Stimulated activated CD4-positive, alpha-beta T cell treated with anti-CD3 and anti-CD28 coated beads, Interleukin-1b, Interleukin-23, amount 100 ng/mL, for 24 hours (primary cell): ENCODE measurements around the gene EME1.
"Not testable (repeated sequence)": the region's sequence is repeated elsewhere in the genome, so short reads cannot be mapped to it uniquely, and the experiment has no call there.

Source experiments
- DNase-seq, 4 experiments: peaks; one replicate each; pipeline ENCODE4 v3.0.0-alpha.2; 2020; ENCODE audit warnings: low read depth in 4 of 4, low spot score in 1 of 4

The EME1 gene

GRCh38 chr17:50423553-50424159 lies 50.6 kb downstream of the EME1 start:
- no peak for DNase-seq

GRCh38 chr17:50424246-50424995 lies 51.4 kb downstream of the EME1 start:
- DNase-seq = no peak

GRCh38 chr17:50424996-50425681 lies 52.1 kb downstream of the EME1 start:
- DNase-seq = no peak

DNA sequence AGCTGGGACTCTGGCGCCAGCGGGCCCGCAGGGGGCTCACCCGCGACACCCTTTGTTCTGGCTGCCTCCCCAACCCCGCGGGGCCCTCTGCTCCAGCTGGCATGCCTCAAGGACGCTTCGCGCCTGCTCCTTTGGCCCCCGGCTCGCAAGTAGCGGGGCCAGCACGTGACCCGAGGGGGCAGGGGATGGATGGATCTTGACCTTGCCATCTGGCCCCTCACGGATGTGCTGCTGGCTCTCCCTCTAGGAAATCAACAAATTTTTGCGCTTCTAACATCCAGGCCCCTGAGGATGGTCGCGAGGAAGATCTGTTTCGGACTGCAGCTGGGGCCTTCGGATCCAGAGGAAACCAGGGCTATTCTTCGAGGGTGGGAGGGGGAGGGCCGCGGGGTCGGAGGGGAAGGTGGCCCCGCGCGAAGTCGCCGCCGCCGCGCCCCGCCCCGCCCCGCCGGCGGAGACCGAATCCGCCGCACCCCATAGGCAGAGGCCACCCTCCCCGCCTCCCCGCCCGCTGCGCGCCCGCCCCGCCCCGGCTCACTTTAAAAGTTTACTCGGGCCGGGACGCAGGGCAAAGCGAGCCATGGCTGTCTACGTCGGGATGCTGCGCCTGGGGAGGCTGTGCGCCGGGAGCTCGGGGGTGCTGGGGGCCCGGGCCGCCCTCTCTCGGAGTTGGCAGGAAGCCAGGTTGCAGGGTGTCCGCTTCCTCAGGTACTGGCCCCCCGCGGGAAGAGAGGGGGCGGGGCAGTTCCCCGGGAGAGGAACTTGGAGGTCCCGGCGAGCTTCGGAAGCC lies 52.8 kb downstream of the EME1 start, which contains the start of gene ACSF2:
Gene ACSF2, plus strand, starts transcription at position 537 of the 790 bp plus-strand sequence. Its CDS starts 44 bp downstream, at position 581.
- DNase-seq = peak in 3 of 4 experiments; percentile 58 to 68 (median 66)

DNA sequence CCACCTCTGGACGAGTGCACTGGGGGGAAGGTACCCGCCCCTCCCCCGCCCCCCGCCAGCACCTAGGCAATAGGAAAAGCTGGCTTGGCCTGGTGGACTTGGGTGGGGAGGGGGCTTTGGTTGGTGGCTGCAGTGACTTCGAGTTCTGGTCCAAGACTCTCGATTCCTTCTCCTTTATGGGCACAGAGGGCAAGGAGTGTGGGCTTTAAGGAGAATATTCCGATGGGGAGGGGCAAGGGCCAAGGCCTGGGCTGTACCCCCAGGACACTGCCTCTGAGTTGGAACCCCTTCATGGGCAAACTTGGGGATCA lies 53.4 kb downstream of the EME1 start:
- DNase-seq = peak in 1 of 4 experiments; percentile 3

- DNase-seq = no peak
These were observed 54.1 kb downstream of the EME1 start for GRCh38 chr17:50426814-50427787.

- DNase-seq = not testable (repeated sequence)
These were observed 55.1 kb downstream of the EME1 start for GRCh38 chr17:50428126-50428525.

DNA sequence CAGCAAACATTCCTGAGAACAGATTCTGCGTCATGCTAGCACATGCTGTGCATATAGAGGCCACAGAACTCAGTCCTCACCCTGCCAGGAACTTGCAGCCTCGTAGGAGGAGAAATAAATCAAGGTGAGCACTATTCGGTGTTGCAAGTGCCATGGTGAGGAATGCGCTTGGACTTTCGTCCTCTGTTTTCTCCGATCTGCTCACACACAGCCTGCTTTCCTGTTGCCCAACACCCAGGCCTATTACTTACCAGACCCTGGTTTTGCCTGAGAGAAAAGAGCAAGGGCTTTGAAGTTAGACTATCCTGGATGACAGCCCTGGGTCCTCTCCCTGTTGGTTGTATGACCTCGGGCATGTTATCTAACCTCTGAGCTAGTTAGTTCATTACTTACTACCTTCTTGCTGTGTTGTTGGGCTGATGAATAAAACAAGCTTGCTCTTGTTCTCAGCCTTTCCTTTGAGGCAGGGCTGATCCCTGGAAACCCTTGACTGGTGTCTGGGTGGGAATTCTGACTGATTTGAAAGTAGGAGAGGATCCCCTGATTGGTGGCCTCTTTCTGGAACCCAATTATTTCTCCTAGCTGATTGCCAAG lies 55.9 kb downstream of the EME1 start:
- no peak for DNase-seq

DNA sequence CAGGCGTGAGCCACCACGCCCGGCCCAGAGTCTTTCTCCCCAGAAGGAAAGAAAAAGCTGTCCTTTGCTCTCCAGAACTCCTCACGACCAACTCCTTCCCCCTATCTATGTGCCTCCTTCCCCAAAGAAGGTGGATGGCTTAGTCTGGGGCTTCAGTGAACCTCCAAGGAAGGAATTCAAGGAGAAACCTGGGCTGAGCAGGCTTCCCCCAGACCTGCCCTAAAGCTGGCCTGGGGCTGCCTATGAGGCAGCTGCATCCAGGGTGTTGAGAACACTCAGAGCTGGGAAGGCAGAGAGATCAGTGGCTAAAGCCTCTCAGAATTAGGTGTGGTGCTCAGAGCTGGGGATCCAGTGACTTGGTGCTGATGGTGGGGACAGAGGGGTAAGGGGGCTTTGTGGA lies 56.8 kb downstream of the EME1 start:
- DNase-seq = no peak
